GM18951 (cell line): ENCODE data around the gene RUNX2.

Experiments
- POLR2A ChIP-seq: IDR thresholded peaks from 4 replicates; pipeline ENCODE4 v1.6.1; 2011; ENCODE audit warnings: mild to moderate bottlenecking; ENCODE audit not compliant: insufficient read length, insufficient read depth; ENCODE audit errors: extremely low read depth
- in situ Hi-C: fragments of 300-500 bp; cut with MboI; formaldehyde crosslinking; loops from one replicate; pipeline ENCODE4 v1.12.0; 2022; ENCODE audit warnings: low sequenced_read_pairs, mixed read lengths, inconsistent platforms; ENCODE audit not compliant: unreplicated experiment

Gene RUNX2

GRCh38 chr6:45502456-45502855 is 174.3 kb downstream of the RUNX2 start:
- in situ Hi-C loops: no loop called here
- TF ChIP-seq POLR2A: no peak

GRCh38 chr6:45504947-45505346 is 176.8 kb downstream of the RUNX2 start:
- no peak for TF ChIP-seq POLR2A
- in situ Hi-C loops: no loop called here

- no peak for TF ChIP-seq POLR2A
- in situ Hi-C loops: no loop called here
These were observed 177.3 kb downstream of the RUNX2 start for GRCh38 chr6:45505470-45505869.

GRCh38 chr6:45507186-45507585 is 179.1 kb downstream of the RUNX2 start:
- TF ChIP-seq POLR2A: no peak
- in situ Hi-C loops: no loop called here

- TF ChIP-seq POLR2A: no peak
- in situ Hi-C loops: no loop called here
These were observed 181.3 kb downstream of the RUNX2 start for GRCh38 chr6:45509426-45509825.

GRCh38 chr6:45512717-45513116 is 184.6 kb downstream of the RUNX2 start:
- in situ Hi-C loops: no loop called here
- no peak for TF ChIP-seq POLR2A

GRCh38 chr6:45513213-45513618 is 185.1 kb downstream of the RUNX2 start:
- no peak for TF ChIP-seq POLR2A
- in situ Hi-C loops: no loop called here

- in situ Hi-C loops: no loop called here
- TF ChIP-seq POLR2A: no peak
These were observed 185.7 kb downstream of the RUNX2 start for GRCh38 chr6:45513843-45514242.

- in situ Hi-C loops: no loop called here
- no peak for TF ChIP-seq POLR2A
These were observed 186.5 kb downstream of the RUNX2 start for GRCh38 chr6:45514454-45515230.

GRCh38 chr6:45518013-45518720 is 190.0 kb downstream of the RUNX2 start:
- TF ChIP-seq POLR2A: no peak
- in situ Hi-C loops: no loop called here

GRCh38 chr6:45521226-45521625 is 193.1 kb downstream of the RUNX2 start:
- no peak for TF ChIP-seq POLR2A
- in situ Hi-C loops: no loop called here

GRCh38 chr6:45522486-45522885 is 194.4 kb downstream of the RUNX2 start:
- TF ChIP-seq POLR2A: no peak
- in situ Hi-C loops: no loop called here

GRCh38 chr6:45527210-45527609 is 199.1 kb downstream of the RUNX2 start:
- TF ChIP-seq POLR2A: no peak
- in situ Hi-C loops: no loop called here

GRCh38 chr6:45531999-45532595 is 204.0 kb downstream of the RUNX2 start:
- in situ Hi-C loops: no loop called here
- no peak for TF ChIP-seq POLR2A

GRCh38 chr6:45532721-45533210 is 204.6 kb downstream of the RUNX2 start:
- in situ Hi-C loops: no loop called here

More at GRCh38 chr6:45532721-45533210, 204.6 kb downstream of the RUNX2 start:
- no peak for TF ChIP-seq POLR2A
